ENCODE results near the gene CES2.

DNA sequence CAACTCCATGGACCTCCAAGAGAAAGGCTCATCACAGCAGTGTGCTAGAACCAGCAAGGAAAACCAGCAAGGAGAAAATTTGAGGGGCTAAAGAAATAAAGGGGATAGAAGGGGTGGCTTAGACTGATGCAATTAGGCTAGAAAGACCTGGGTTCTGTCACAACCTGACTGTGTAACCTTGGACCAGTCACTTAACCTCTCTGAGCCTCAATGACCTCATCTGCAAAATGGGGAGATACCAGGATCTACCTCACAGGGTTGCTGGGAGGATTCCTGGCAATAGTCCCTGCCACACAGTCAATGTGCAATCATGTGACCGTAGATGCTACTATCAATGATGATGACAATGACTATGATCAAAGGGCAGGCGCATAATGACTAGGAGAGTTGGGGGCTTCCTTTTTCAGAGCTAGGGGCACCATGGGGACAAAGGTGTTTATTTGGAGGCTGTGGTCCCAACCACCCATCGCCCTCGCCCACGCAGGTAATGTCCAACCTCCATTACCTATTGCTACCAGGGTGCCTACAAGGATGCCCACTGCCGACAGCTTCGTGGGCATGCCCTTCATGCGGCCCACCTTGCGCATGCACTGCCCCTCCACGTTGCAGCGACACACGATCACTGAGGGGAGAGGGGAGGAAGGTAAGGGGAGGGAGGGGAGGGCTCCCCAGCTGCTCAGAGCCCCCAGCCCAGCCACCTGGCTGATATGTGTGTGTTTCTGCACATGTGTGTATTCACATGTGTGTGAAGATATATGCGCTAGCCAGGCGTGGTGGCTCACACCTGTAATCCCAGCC lies 26.4 kb upstream of the CES2 start:
- TF ChIP-seq RARB (CRISPR knock-in tag; IDR thresholded peaks at IDR 0.05) (no peak), OSR1 (CRISPR knock-in tag; IDR thresholded peaks at IDR 0.05) (no peak)
- TF ChIP-seq, protein P1, sequence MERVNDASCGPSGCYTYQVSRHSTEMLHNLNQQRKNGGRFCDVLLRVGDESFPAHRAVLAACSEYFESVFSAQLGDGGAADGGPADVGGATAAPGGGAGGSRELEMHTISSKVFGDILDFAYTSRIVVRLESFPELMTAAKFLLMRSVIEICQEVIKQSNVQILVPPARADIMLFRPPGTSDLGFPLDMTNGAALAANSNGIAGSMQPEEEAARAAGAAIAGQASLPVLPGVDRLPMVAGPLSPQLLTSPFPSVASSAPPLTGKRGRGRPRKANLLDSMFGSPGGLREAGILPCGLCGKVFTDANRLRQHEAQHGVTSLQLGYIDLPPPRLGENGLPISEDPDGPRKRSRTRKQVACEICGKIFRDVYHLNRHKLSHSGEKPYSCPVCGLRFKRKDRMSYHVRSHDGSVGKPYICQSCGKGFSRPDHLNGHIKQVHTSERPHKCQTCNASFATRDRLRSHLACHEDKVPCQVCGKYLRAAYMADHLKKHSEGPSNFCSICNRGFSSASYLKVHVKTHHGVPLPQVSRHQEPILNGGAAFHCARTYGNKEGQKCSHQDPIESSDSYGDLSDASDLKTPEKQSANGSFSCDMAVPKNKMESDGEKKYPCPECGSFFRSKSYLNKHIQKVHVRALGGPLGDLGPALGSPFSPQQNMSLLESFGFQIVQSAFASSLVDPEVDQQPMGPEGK (CRISPR knock-in tag; IDR thresholded peaks at IDR 0.05; ENCODE audit: borderline replicate concordance) = no peak
- TF ChIP-seq, protein P2, sequence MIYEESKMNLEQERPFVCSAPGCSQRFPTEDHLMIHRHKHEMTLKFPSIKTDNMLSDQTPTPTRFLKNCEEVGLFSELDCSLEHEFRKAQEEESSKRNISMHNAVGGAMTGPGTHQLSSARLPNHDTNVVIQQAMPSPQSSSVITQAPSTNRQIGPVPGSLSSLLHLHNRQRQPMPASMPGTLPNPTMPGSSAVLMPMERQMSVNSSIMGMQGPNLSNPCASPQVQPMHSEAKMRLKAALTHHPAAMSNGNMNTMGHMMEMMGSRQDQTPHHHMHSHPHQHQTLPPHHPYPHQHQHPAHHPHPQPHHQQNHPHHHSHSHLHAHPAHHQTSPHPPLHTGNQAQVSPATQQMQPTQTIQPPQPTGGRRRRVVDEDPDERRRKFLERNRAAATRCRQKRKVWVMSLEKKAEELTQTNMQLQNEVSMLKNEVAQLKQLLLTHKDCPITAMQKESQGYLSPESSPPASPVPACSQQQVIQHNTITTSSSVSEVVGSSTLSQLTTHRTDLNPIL (CRISPR knock-in tag; IDR thresholded peaks at IDR 0.05; ENCODE audit: low read depth) = no peak

All from SK-N-SH treated with all-trans-retinoic acid at 6 μM for 48 hours (cell line).